Measurements from ENCODE around the gene EYS. TPM values are rescaled to one million over a fixed set of nuclear protein-coding genes. Genes with fewer than 3 reads are reported as not detected.

The EYS gene
- total RNA-seq, 1 donor from 2014 or later, result 2.1 TPM

GRCh38 chr6:64737418-64737817 is 969.6 kb downstream of the EYS start:
- Histone ChIP-seq H3K4me1 (ENCODE audit: control insufficient read depth in 3 of 3, insufficient read depth in 3 of 3, low read length in 3 of 3) (no peaks in the 10 kb centered on the region), H3K36me3 (ENCODE audit: control insufficient read depth in 3 of 3, insufficient read depth in 3 of 3, low read length in 3 of 3) (no peaks in the 10 kb centered on the region), H3K27ac (ENCODE audit: low read depth, low read length) (no peak overlapping the region)

GRCh38 chr6:64736421-64736950 is 970.5 kb downstream of the EYS start:
- no peaks in the 10 kb centered on the region for H3K27me3 ChIP-seq (ENCODE audit: control insufficient read depth in 3 of 3, insufficient read depth in 3 of 3, low read length in 3 of 3)
- no peak overlapping the region for H3K27ac ChIP-seq (ENCODE audit: low read depth, low read length)
- no peaks in the 10 kb centered on the region for H3K36me3 ChIP-seq (ENCODE audit: control insufficient read depth in 3 of 3, insufficient read depth in 3 of 3, low read length in 3 of 3)

More at GRCh38 chr6:64737418-64737817, 969.6 kb downstream of the EYS start:
- no peaks in the 10 kb centered on the region for H3K27me3 ChIP-seq (ENCODE audit: control insufficient read depth in 3 of 3, insufficient read depth in 3 of 3, low read length in 3 of 3)
- no peak overlapping the region for H3K9ac ChIP-seq (ENCODE audit: low read depth in 1 of 3, low read length in 3 of 3)
- H3K9me3 ChIP-seq (ENCODE audit: control insufficient read depth in 3 of 3, low read length in 3 of 3), result peaks cover 0 to 2% (median 0%) of the 10 kb centered on the region in 3 donors
- no peak overlapping the region for H3K4me3 ChIP-seq (ENCODE audit: low read length in 3 of 3)

GRCh38 chr6:64733433-64733832 is 973.6 kb downstream of the EYS start:
- no peaks in the 10 kb centered on the region for H3K4me1 ChIP-seq (ENCODE audit: control insufficient read depth in 3 of 3, insufficient read depth in 3 of 3, low read length in 3 of 3)
- no peaks in the 10 kb centered on the region for H3K36me3 ChIP-seq (ENCODE audit: control insufficient read depth in 3 of 3, insufficient read depth in 3 of 3, low read length in 3 of 3)
- no peak overlapping the region for H3K9ac ChIP-seq (ENCODE audit: low read depth in 1 of 3, low read length in 3 of 3)

More at GRCh38 chr6:64736421-64736950, 970.5 kb downstream of the EYS start:
- Histone ChIP-seq H3K9me3 (ENCODE audit: control insufficient read depth in 3 of 3, low read length in 3 of 3) (peaks cover 0 to 2% (median 0%) of the 10 kb centered on the region in 3 donors), H3K9ac (ENCODE audit: low read depth in 1 of 3, low read length in 3 of 3) (no peak overlapping the region), H3K4me3 (ENCODE audit: low read length in 3 of 3) (no peak overlapping the region), H3K4me1 (ENCODE audit: control insufficient read depth in 3 of 3, insufficient read depth in 3 of 3, low read length in 3 of 3) (no peaks in the 10 kb centered on the region)

GRCh38 chr6:64732888-64733287 is 974.1 kb downstream of the EYS start:
- no peak overlapping the region for H3K27ac ChIP-seq (ENCODE audit: low read depth, low read length)

More at GRCh38 chr6:64733433-64733832, 973.6 kb downstream of the EYS start:
- H3K27ac ChIP-seq (ENCODE audit: low read depth, low read length), result no peak overlapping the region
- no peak overlapping the region for H3K4me3 ChIP-seq (ENCODE audit: low read length in 3 of 3)
- H3K27me3 ChIP-seq (ENCODE audit: control insufficient read depth in 3 of 3, insufficient read depth in 3 of 3, low read length in 3 of 3), result no peaks in the 10 kb centered on the region
- H3K9me3 ChIP-seq (ENCODE audit: control insufficient read depth in 3 of 3, low read length in 3 of 3), result peaks cover 0 to 2% (median 0%) of the 10 kb centered on the region in 3 donors

GRCh38 chr6:64729522-64729921 is 977.5 kb downstream of the EYS start:
- Histone ChIP-seq H3K9me3 (ENCODE audit: control insufficient read depth in 3 of 3, low read length in 3 of 3) (peaks cover 0 to 2% (median 0%) of the 10 kb centered on the region in 3 donors), H3K9ac (ENCODE audit: low read depth in 1 of 3, low read length in 3 of 3) (no peak overlapping the region), H3K4me1 (ENCODE audit: control insufficient read depth in 3 of 3, insufficient read depth in 3 of 3, low read length in 3 of 3) (no peaks in the 10 kb centered on the region), H3K27me3 (ENCODE audit: control insufficient read depth in 3 of 3, insufficient read depth in 3 of 3, low read length in 3 of 3) (no peaks in the 10 kb centered on the region), H3K4me3 (ENCODE audit: low read length in 3 of 3) (no peak overlapping the region), H3K36me3 (ENCODE audit: control insufficient read depth in 3 of 3, insufficient read depth in 3 of 3, low read length in 3 of 3) (no peaks in the 10 kb centered on the region), H3K27ac (ENCODE audit: low read depth, low read length) (no peak overlapping the region)

More at GRCh38 chr6:64732888-64733287, 974.1 kb downstream of the EYS start:
- Histone ChIP-seq H3K4me3 (ENCODE audit: low read length in 3 of 3) (no peak overlapping the region), H3K4me1 (ENCODE audit: control insufficient read depth in 3 of 3, insufficient read depth in 3 of 3, low read length in 3 of 3) (no peaks in the 10 kb centered on the region), H3K36me3 (ENCODE audit: control insufficient read depth in 3 of 3, insufficient read depth in 3 of 3, low read length in 3 of 3) (no peaks in the 10 kb centered on the region), H3K9me3 (ENCODE audit: control insufficient read depth in 3 of 3, low read length in 3 of 3) (peaks cover 0 to 2% (median 0%) of the 10 kb centered on the region in 3 donors), H3K27me3 (ENCODE audit: control insufficient read depth in 3 of 3, insufficient read depth in 3 of 3, low read length in 3 of 3) (no peaks in the 10 kb centered on the region), H3K9ac (ENCODE audit: low read depth in 1 of 3, low read length in 3 of 3) (no peak overlapping the region)

- Histone ChIP-seq H3K27ac (ENCODE audit: low read depth, low read length) (no peak overlapping the region), H3K9ac (ENCODE audit: low read depth in 1 of 3, low read length in 3 of 3) (no peak overlapping the region)
Measured at GRCh38 chr6:64727075-64727474, 980.0 kb downstream of the EYS start.

GRCh38 chr6:64724091-64724490 is 982.9 kb downstream of the EYS start:
- peaks cover 0 to 3% (median 0%) of the 10 kb centered on the region in 3 donors for H3K9me3 ChIP-seq (ENCODE audit: control insufficient read depth in 3 of 3, low read length in 3 of 3)
- H3K4me1 ChIP-seq (ENCODE audit: control insufficient read depth in 3 of 3, insufficient read depth in 3 of 3, low read length in 3 of 3), result no peaks in the 10 kb centered on the region
- H3K27ac ChIP-seq (ENCODE audit: low read depth, low read length), result no peak overlapping the region
- no peak overlapping the region for H3K4me3 ChIP-seq (ENCODE audit: low read length in 3 of 3)
- no peaks in the 10 kb centered on the region for H3K36me3 ChIP-seq (ENCODE audit: control insufficient read depth in 3 of 3, insufficient read depth in 3 of 3, low read length in 3 of 3)
- H3K27me3 ChIP-seq (ENCODE audit: control insufficient read depth in 3 of 3, insufficient read depth in 3 of 3, low read length in 3 of 3), result no peaks in the 10 kb centered on the region
- H3K9ac ChIP-seq (ENCODE audit: low read depth in 1 of 3, low read length in 3 of 3), result no peak overlapping the region

More at GRCh38 chr6:64727075-64727474, 980.0 kb downstream of the EYS start:
- Histone ChIP-seq H3K36me3 (ENCODE audit: control insufficient read depth in 3 of 3, insufficient read depth in 3 of 3, low read length in 3 of 3) (no peaks in the 10 kb centered on the region), H3K27me3 (ENCODE audit: control insufficient read depth in 3 of 3, insufficient read depth in 3 of 3, low read length in 3 of 3) (no peaks in the 10 kb centered on the region), H3K4me1 (ENCODE audit: control insufficient read depth in 3 of 3, insufficient read depth in 3 of 3, low read length in 3 of 3) (no peaks in the 10 kb centered on the region), H3K4me3 (ENCODE audit: low read length in 3 of 3) (no peak overlapping the region), H3K9me3 (ENCODE audit: control insufficient read depth in 3 of 3, low read length in 3 of 3) (peaks cover 0 to 3% (median 0%) of the 10 kb centered on the region in 3 donors)

- Histone ChIP-seq H3K36me3 (ENCODE audit: control insufficient read depth in 3 of 3, insufficient read depth in 3 of 3, low read length in 3 of 3) (no peaks in the 10 kb centered on the region), H3K4me3 (ENCODE audit: low read length in 3 of 3) (no peak overlapping the region), H3K9me3 (ENCODE audit: control insufficient read depth in 3 of 3, low read length in 3 of 3) (peaks cover 0 to 3% (median 0%) of the 10 kb centered on the region in 3 donors), H3K27ac (ENCODE audit: low read depth, low read length) (no peak overlapping the region), H3K9ac (ENCODE audit: low read depth in 1 of 3, low read length in 3 of 3) (no peak overlapping the region), H3K4me1 (ENCODE audit: control insufficient read depth in 3 of 3, insufficient read depth in 3 of 3, low read length in 3 of 3) (no peaks in the 10 kb centered on the region), H3K27me3 (ENCODE audit: control insufficient read depth in 3 of 3, insufficient read depth in 3 of 3, low read length in 3 of 3) (no peaks in the 10 kb centered on the region)
Measured at GRCh38 chr6:64723327-64724058, 983.5 kb downstream of the EYS start.

GRCh38 chr6:64721865-64722264 is 985.2 kb downstream of the EYS start:
- Histone ChIP-seq H3K36me3 (ENCODE audit: control insufficient read depth in 3 of 3, insufficient read depth in 3 of 3, low read length in 3 of 3) (no peaks in the 10 kb centered on the region), H3K9me3 (ENCODE audit: control insufficient read depth in 3 of 3, low read length in 3 of 3) (peaks cover 0 to 3% (median 0%) of the 10 kb centered on the region in 3 donors), H3K27me3 (ENCODE audit: control insufficient read depth in 3 of 3, insufficient read depth in 3 of 3, low read length in 3 of 3) (no peaks in the 10 kb centered on the region), H3K4me1 (ENCODE audit: control insufficient read depth in 3 of 3, insufficient read depth in 3 of 3, low read length in 3 of 3) (no peaks in the 10 kb centered on the region), H3K4me3 (ENCODE audit: low read length in 3 of 3) (no peak overlapping the region), H3K27ac (ENCODE audit: low read depth, low read length) (no peak overlapping the region), H3K9ac (ENCODE audit: low read depth in 1 of 3, low read length in 3 of 3) (no peak overlapping the region)

GRCh38 chr6:64717281-64717680 is 989.7 kb downstream of the EYS start:
- no peaks in the 10 kb centered on the region for H3K9me3 ChIP-seq (ENCODE audit: control insufficient read depth in 3 of 3, low read length in 3 of 3)
- no peaks in the 10 kb centered on the region for H3K4me1 ChIP-seq (ENCODE audit: control insufficient read depth in 3 of 3, insufficient read depth in 3 of 3, low read length in 3 of 3)
- no peak overlapping the region for H3K9ac ChIP-seq (ENCODE audit: low read depth in 1 of 3, low read length in 3 of 3)
- H3K36me3 ChIP-seq (ENCODE audit: control insufficient read depth in 3 of 3, insufficient read depth in 3 of 3, low read length in 3 of 3), result no peaks in the 10 kb centered on the region
- no peak overlapping the region for H3K27ac ChIP-seq (ENCODE audit: low read depth, low read length)
- H3K4me3 ChIP-seq (ENCODE audit: low read length in 3 of 3), result no peak overlapping the region
- H3K27me3 ChIP-seq (ENCODE audit: control insufficient read depth in 3 of 3, insufficient read depth in 3 of 3, low read length in 3 of 3), result no peaks in the 10 kb centered on the region

Measured in skeletal muscle tissue (tissue), 4 donors.